PC-9 (cell line): ENCODE data around the gene RIPOR2. TPM values are rescaled to one million over a fixed set of nuclear protein-coding genes. Genes with fewer than 3 reads are reported as not detected.
A peak's percentile ranks its signal among the peaks of the same experiment; 100 is the strongest.
"Not testable (repeated sequence)": the region's sequence is repeated elsewhere in the genome, so short reads cannot be mapped to it uniquely, and the experiment has no call there.

Experiments used
- BruUV-seq: library from RNA; stranded (reverse); fragments of 400-500 nt; replicated peaks from 2 replicates; lab custom pipeline; 2021; lab: Mats Ljungman, UMichigan
- CTCF ChIA-PET: fragments of 300-600 bp; sonication (Branson Sonifier 250); formaldehyde crosslinking; loops from one replicate; lab custom pipeline; 2022; ENCODE audit warnings: antibody characterized with exemption; lab: Charles Lee
- POLR2A ChIA-PET: fragments of 300-600 bp; sonication (Branson Sonifier 250); formaldehyde crosslinking; loops from one replicate; lab custom pipeline; 2022; ENCODE audit warnings: antibody characterized with exemption; ENCODE audit not compliant: unreplicated experiment; lab: Charles Lee
- DNase-seq, 2 experiments: peaks; one replicate each; pipeline versions ENCODE4 v3.0.0 to v3.0.0-alpha.2; 2015 to 2022; ENCODE audit warnings: mixed read lengths in 1 of 2
- H2AFZ ChIP-seq: fragments of 200-600 bp; sonication (generic); 2 replicates; pipeline ENCODE4 v1.8.1; 2017; ENCODE audit warnings: antibody characterized with exemption
- H3F3A ChIP-seq: fragments of 200-600 bp; sonication (generic); 2 replicates; pipeline ENCODE4 v1.8.1; 2017; ENCODE audit warnings: antibody characterized with exemption, mild to moderate bottlenecking, low read depth; ENCODE audit not compliant: insufficient read depth
- H3K27ac ChIP-seq: fragments of 200-600 bp; sonication (generic); 2 replicates; pipeline ENCODE4 v1.6.1; 2016; ENCODE audit warnings: mixed run types
- H3K27me3 ChIP-seq: fragments of 200-600 bp; sonication (generic); 2 replicates; pipeline ENCODE4 v1.6.1; 2016; ENCODE audit warnings: low read depth, mixed run types; ENCODE audit not compliant: insufficient read depth
- H3K36me3 ChIP-seq: fragments of 200-600 bp; sonication (generic); 2 replicates; pipeline ENCODE4 v1.6.1; 2016; ENCODE audit warnings: low read depth, mixed run types
- H3K4me1 ChIP-seq: fragments of 200-600 bp; sonication (generic); replicated peaks from 2 replicates; pipeline ENCODE4 v1.6.1; 2016; ENCODE audit warnings: mixed run types; ENCODE audit not compliant: insufficient read depth
- H3K4me2 ChIP-seq: fragments of 200-600 bp; sonication (generic); 2 replicates; pipeline ENCODE4 v1.6.1; 2017; ENCODE audit warnings: mixed run types
- H3K4me3 ChIP-seq: fragments of 200-600 bp; sonication (generic); 2 replicates; pipeline ENCODE4 v1.6.1; 2016; ENCODE audit warnings: mixed run types
- H3K79me2 ChIP-seq: fragments of 200-600 bp; sonication (generic); 2 replicates; pipeline ENCODE4 v1.6.1; 2017; ENCODE audit warnings: low read depth, mixed run types
- H3K9me2 ChIP-seq: fragments of 200-600 bp; sonication (generic); 2 replicates; pipeline ENCODE4 v1.8.1; 2017; ENCODE audit warnings: mild to moderate bottlenecking; ENCODE audit not compliant: insufficient read depth
- H3K9me3 ChIP-seq: fragments of 200-600 bp; sonication (generic); 2 replicates; pipeline ENCODE4 v1.8.1; 2016; ENCODE audit warnings: low read depth; ENCODE audit not compliant: insufficient read depth
- H4K20me1 ChIP-seq: fragments of 200-600 bp; sonication (generic); 2 replicates; pipeline ENCODE4 v1.8.1; 2017; ENCODE audit not compliant: insufficient read depth
- CTCF ChIP-seq: fragments of 200-600 bp; sonication (generic); conservative IDR thresholded peaks from 2 replicates; pipeline ENCODE4 v1.6.1; 2017; ENCODE audit warnings: mixed run types, antibody characterized with exemption, mild to moderate bottlenecking, moderate library complexity
- EZH2 ChIP-seq: fragments of 200-600 bp; sonication (generic); IDR thresholded peaks from 2 replicates; pipeline ENCODE4 v1.8.0; 2017; ENCODE audit warnings: antibody characterized with exemption, low read depth
- intact Hi-C: fragments of 100-400 bp; cut with micrococcal nuclease; formaldehyde crosslinking; loops from one replicate; pipeline ENCODE4 v1.10.0; 2022; ENCODE audit not compliant: unreplicated experiment
- total RNA-seq: library from RNA; stranded (reverse); gene quantifications from 2 replicates; pipeline ENCODE4 v1.2.3, GENCODE V29; 2021

RIPOR2 gene
- total RNA-seq, 1 experiment from 2014 or later: 0.94 TPM

GRCh38 chr6:24927985-24928745 is 7.6 kb downstream of the RIPOR2 start:
- intact Hi-C loops: no loop called here
- POLR2A ChIA-PET: no interaction called here
- Histone ChIP-seq H2AFZ (no peak overlapping the region), H3F3A (peaks cover 12% of the 10 kb centered on the region), H3K9me2 (no peaks in the 10 kb centered on the region), H3K4me3 (no peak overlapping the region), H3K79me2 (no peaks in the 10 kb centered on the region), H3K27me3 (no peaks in the 10 kb centered on the region), H4K20me1 (no peaks in the 10 kb centered on the region), H3K36me3 (no peaks in the 10 kb centered on the region), H3K4me2 (no peak overlapping the region), H3K9me3 (no peaks in the 10 kb centered on the region), H3K27ac (no peak overlapping the region), H3K4me1 (peaks cover 60% of the 10 kb centered on the region)
- no peak for DNase-seq
- TF ChIP-seq CTCF (no peak), EZH2 (no peak)
- no TSS peak for BruUV-seq
- CTCF ChIA-PET: no interaction called here

GRCh38 chr6:24927277-24927955 is 8.3 kb downstream of the RIPOR2 start:
- Histone ChIP-seq H3K4me1 (peaks cover 56% of the 10 kb centered on the region), H3K4me2 (no peak overlapping the region)
- BruUV-seq: no TSS peak

GRCh38 chr6:24926647-24927046 is 9.1 kb downstream of the RIPOR2 start:
- H3K27me3 ChIP-seq, POLR2A ChIA-PET, H3K27ac ChIP-seq, H3K79me2 ChIP-seq, intact Hi-C loops, DNase-seq, H3K9me2 ChIP-seq, H3K36me3 ChIP-seq, H3K9me3 ChIP-seq, H2AFZ ChIP-seq, H4K20me1 ChIP-seq, BruUV-seq: not testable (repeated sequence)
- H3K4me2 ChIP-seq: peak overlapping the region; percentile 48
- 0 out of 2 replicates have a peak overlapping the region, but pooled peaks have one; percentile 0 for H3K4me3 ChIP-seq
- H3F3A ChIP-seq: peaks cover 12% of the 10 kb centered on the region
- H3K4me1 ChIP-seq: peaks cover 49% of the 10 kb centered on the region
- CTCF ChIA-PET: interaction anchor here (1.1 kb wide), 1 partner anchor 8 kb away, joined by 5 read pairs; no protein-coding TSS in a partner anchor

More at GRCh38 chr6:24927277-24927955, 8.3 kb downstream of the RIPOR2 start:
- Histone ChIP-seq H3K9me2 (no peaks in the 10 kb centered on the region), H3K79me2 (no peaks in the 10 kb centered on the region), H3K9me3 (no peaks in the 10 kb centered on the region), H3K27me3 (no peaks in the 10 kb centered on the region), H3K4me3 (no peak overlapping the region), H2AFZ (no peak overlapping the region), H3K36me3 (no peaks in the 10 kb centered on the region), H4K20me1 (no peaks in the 10 kb centered on the region), H3F3A (peaks cover 12% of the 10 kb centered on the region), H3K27ac (no peak overlapping the region)
- intact Hi-C loops: no loop called here
- ChIA-PET POLR2A (no interaction called here), CTCF (no interaction called here)
- TF ChIP-seq EZH2: no peak
- no peak for TF ChIP-seq CTCF
- DNase-seq: no peak
